GM21447 (cell line): ENCODE data around the gene STX8.
"Not testable (repeated sequence)": the region's sequence is repeated elsewhere in the genome, so short reads cannot be mapped to it uniquely, and the experiment has no call there.

Experiments
- ATAC-seq: cut with Tn5 transposase; IDR thresholded peaks from one replicate; pipeline ENCODE4 v1.9.1; 2021; ENCODE audit not compliant: unreplicated experiment

STX8 gene

GRCh38 chr17:9557161-9557755 is 18.4 kb downstream of the STX8 start:
- no peak for ATAC-seq

- ATAC-seq = not testable (repeated sequence)
These were observed 20.9 kb downstream of the STX8 start for GRCh38 chr17:9554715-9555114.

- ATAC-seq = no peak
These were observed 22.0 kb downstream of the STX8 start for GRCh38 chr17:9553596-9553995.

- no peak for ATAC-seq
These were observed 22.4 kb downstream of the STX8 start for GRCh38 chr17:9553181-9553580.

- ATAC-seq = no peak
These were observed 26.4 kb downstream of the STX8 start for GRCh38 chr17:9549215-9549614.

- ATAC-seq = no peak
These were observed 31.4 kb downstream of the STX8 start for GRCh38 chr17:9544221-9544620.

- ATAC-seq = no peak
These were observed 33.9 kb downstream of the STX8 start for GRCh38 chr17:9541718-9542117.

GRCh38 chr17:9538626-9539025 is 37.0 kb downstream of the STX8 start:
- ATAC-seq = no peak

- ATAC-seq = no peak
These were observed 38.3 kb downstream of the STX8 start for GRCh38 chr17:9537177-9537776.

GRCh38 chr17:9536061-9536460 is 39.6 kb downstream of the STX8 start:
- no peak for ATAC-seq

- ATAC-seq = no peak
These were observed 42.2 kb downstream of the STX8 start for GRCh38 chr17:9533441-9533840.

GRCh38 chr17:9532715-9533114 is 42.9 kb downstream of the STX8 start:
- no peak for ATAC-seq

- no peak for ATAC-seq
These were observed 44.6 kb downstream of the STX8 start for GRCh38 chr17:9531034-9531433.

- ATAC-seq = no peak
These were observed 46.5 kb downstream of the STX8 start for GRCh38 chr17:9529033-9529700.

- ATAC-seq = no peak
These were observed 47.8 kb downstream of the STX8 start for GRCh38 chr17:9527788-9528187.

GRCh38 chr17:9522074-9522473 is 53.5 kb downstream of the STX8 start:
- no peak for ATAC-seq

- no peak for ATAC-seq
These were observed 54.6 kb downstream of the STX8 start for GRCh38 chr17:9521062-9521461.

- ATAC-seq = no peak
These were observed 55.0 kb downstream of the STX8 start for GRCh38 chr17:9520649-9521048.

- no peak for ATAC-seq
These were observed 55.9 kb downstream of the STX8 start for GRCh38 chr17:9519583-9520272.

GRCh38 chr17:9517396-9517795 is 58.2 kb downstream of the STX8 start:
- ATAC-seq = no peak

GRCh38 chr17:9513266-9513665 is 62.4 kb downstream of the STX8 start:
- ATAC-seq = no peak
